SH-SY5Y (cell line): ENCODE results near the gene OSBPL3.

Experiments
- GATA2 ChIP-seq: IDR thresholded peaks from 2 replicates; pipeline ENCODE4 v1.6.1; 2011; ENCODE audit warnings: mild to moderate bottlenecking, low read depth, low read length
- GATA3 ChIP-seq: IDR thresholded peaks from 2 replicates; pipeline ENCODE4 v1.6.1; 2011; ENCODE audit warnings: low read depth, mild to moderate bottlenecking, low read length, moderate library complexity

DNA sequence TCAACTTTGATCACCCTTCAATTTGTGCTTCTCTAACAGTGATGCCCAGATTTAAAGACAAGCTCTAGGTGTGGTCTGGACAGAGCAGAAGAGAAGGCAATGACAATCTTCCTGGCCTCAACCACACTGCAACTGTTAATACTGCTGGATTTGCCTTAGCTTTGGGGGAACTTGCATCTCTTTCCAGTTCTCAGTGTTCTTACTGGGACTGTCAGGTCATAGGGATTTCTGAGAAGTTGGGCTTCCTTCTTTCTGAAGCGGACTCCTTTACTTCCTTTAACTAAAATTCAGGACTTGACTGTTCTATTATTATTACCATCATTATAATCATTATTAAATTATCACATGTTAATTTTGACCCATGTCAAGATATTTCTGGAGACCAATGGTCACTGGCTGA lies 80.8 kb downstream of the OSBPL3 start:
- TF ChIP-seq GATA2 (no peak), GATA3 (no peak)
